HG02763 (cell line): ENCODE results near the gene PDZD7.

Source experiments
- ATAC-seq: cut with Tn5 transposase; IDR thresholded peaks from one replicate; pipeline ENCODE4 v1.9.1; 2021; ENCODE audit warnings: mild to moderate bottlenecking, moderate library complexity; ENCODE audit not compliant: unreplicated experiment

Gene PDZD7

DNA sequence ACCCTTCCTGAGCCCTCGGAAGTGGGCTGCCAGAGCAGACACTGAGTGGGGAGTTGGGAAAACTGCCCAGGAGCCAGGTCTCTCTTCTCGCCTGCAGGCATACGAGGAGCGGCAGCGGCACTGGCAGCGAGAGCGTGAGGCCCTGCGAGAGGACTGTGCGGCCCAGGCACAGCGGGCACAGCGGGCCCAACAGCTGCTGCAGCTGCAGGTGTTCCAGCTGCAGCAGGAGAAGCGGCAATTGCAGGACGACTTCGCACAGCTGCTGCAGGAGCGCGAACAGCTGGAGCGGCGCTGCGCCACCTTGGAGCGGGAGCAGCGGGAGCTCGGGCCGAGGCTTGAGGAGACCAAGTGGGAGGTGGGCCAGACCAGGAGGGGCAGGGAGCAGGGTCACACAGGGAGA is 25.6 kb downstream of the PDZD7 start:
- no peak for ATAC-seq

DNA sequence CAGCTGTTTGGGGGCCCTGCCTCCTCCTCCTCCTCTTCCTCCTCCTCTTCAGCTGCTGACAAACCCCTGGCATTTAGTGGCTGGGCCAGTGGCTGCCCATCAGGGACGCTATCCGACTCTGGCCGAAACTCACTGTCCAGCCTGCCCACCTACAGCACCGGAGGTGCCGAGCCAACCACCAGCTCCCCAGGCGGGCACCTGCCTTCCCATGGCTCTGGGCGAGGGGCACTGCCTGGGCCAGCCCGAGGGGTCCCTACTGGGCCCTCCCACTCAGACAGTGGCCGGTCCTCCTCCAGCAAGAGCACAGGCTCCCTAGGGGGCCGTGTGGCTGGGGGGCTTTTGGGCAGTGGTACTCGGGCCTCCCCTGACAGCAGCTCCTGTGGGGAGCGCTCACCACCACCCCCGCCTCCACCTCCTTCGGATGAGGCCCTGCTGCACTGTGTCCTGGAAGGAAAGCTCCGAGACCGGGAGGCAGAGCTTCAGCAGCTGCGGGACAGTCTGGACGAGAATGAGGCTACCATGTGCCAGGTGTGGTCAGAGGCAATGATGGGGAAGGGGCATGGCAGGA is 27.2 kb downstream of the PDZD7 start:
- no peak for ATAC-seq

DNA sequence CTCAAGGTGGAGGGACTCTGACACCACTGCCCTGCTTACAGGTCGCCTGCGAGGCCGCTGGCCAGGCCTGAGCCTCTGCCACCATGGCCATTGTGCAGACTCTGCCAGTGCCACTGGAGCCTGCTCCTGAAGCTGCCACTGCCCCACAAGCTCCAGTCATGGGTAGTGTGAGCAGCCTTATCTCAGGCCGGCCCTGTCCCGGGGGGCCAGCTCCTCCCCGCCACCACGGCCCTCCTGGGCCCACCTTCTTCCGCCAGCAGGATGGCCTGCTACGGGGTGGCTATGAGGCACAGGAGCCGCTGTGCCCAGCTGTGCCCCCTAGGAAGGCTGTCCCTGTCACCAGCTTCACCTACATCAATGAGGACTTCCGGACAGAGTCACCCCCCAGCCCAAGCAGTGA is 28.5 kb downstream of the PDZD7 start:
- ATAC-seq = no peak

DNA sequence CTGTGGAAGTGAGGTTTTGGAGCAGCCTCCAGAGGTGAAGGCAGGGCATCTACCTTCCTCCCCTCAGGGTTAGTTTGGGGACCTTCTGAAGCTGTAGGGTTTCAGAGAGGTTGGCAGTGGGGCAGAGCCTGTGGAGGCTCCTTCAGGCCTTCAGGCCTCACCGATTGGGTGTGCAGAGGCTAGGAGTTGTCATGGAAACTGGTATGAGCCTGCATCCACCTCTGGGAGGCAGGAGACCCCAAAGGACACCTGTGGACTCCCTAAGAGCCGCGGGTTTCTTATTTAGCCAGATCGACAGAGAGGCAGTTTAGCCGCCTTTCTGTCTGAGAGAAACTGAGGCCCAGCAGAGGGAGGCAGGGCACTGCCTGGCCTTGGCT is 29.3 kb downstream of the PDZD7 start:
- ATAC-seq = no peak

DNA sequence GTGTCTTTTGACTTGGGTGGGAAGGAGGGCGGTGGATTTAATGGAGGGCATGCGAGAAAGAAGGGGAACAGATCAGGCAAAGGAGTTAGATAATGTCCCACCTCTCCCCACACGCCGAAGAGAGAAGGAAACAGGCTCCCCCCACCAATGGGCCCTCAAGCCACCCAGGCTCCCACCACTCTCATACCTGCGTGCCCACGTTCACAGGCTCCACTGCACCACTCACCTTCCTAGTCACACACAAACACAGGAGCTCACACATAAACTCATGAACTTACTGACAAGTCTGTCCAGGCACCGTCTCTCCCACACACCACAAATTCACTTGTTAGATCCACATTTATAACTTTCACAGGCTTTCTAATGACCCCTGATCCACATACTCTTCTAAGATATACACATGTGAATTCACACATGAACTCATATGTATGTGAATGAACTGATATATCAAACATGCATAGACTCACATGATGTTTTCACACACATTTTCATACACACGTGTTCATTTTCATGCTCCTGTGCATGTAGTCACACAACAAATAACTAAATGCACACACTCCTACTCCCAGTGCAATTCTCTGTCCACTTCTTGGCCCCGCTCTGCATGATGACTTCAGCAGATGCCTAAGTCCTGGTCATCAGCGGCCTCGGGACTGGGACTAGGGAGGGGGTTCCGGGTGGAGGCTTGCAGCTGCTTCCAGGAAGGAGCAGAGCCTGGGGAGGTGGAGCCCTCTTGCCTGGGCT is 29.8 kb downstream of the PDZD7 start:
- ATAC-seq = no peak

DNA sequence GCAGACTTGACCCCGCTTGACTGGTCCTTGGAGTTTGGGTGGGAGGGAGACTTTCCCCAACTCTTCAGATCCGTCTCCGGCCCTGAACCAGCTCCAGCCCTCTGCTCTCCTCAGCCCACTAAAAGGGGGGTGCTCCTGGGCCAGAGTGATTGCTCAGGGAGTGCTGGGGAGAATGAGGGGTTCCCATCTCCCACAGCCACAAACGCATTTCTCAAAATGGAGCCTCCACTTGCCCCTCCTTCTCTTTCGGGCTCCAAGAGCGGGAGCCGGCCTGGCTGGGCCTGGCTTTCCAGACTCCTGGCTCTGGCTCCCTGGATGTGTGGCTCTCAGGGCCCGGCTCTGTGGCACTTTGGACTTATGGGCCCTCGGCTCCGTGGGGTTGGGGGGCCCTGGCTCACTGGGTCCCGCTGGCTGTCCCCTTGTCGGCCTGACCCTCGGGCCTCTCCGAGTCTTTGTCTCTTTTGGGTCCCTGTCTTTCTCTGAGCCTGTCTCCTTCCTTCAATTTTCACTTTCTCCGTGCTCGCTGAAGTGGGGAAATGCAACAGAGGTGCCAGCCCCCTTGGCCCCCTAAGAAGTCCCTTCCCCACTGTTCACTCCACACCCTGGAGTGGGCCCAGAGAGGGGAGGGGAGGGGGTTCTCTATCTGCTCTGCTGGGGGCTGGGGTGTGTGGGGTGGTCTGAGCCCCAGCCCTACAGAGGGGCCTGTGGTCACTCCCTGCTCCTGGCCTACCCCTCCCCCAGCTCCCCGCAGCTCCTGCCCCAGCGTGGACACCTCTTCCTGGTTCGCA is 30.6 kb downstream of the PDZD7 start:
- no peak for ATAC-seq

DNA sequence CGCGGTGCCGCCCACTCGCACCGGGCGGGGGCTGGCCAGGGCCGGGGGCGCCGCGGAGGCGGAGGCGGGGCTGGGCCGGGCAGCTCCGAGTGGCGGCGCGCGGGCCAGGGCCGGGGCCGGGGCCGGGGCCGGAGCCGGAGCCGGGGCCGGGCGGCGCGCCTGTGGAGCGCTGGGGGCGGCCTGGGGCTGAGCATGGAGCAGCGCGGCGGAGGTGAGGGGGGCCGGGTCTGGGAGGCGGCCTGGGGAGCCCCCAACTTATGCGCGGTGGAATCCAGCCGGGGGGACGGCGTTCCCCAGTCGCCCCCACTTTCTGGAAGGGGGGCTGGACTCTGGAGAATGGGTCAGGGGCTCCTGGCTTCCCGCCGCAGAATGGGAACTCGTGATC is 31.2 kb downstream of the PDZD7 start, which contains the start of gene LZTS2:
LZTS2 (plus strand) TSS at position 67 of the 385 bp plus-strand sequence. CDS start 2,731 bp downstream, outside the sequence.
- no peak for ATAC-seq

DNA sequence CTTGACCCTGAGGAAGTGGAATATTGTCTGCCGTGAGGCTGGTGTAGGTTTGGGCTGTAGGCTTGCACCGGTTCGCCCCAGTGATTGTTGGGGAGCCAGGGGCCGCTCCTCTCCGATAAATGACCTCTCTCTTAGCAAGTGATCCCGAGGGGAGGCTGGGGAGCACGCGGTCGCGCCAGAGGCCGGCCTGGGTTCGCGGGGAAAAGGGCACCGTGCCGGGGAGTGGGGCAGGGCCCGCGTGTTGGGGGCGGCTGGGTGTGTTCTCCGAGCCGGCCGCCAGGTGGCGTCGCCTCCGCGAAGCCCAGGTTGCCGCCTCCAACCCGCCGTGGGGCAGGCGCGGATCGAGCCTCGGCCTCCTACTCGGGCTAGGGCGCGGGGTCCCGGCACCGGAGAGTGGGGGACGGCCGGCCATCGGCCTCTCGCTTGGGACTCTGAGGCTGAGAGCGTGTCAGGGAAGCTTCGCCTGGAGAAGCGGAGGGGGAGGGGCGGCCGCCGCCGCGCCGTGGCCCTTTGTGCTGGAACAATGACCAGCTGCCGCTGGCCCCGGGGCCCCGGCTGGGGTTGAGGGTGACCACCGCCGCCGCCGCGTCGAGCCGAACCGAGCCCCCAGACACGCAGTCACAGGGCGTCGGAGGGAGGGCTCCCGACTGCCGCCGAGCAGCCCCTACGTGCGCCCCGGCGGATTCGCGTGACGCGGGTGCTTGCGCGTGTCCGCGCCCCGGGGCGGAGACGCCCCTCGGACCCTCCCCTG is 31.8 kb downstream of the PDZD7 start:
- peak; percentile 38 for ATAC-seq

DNA sequence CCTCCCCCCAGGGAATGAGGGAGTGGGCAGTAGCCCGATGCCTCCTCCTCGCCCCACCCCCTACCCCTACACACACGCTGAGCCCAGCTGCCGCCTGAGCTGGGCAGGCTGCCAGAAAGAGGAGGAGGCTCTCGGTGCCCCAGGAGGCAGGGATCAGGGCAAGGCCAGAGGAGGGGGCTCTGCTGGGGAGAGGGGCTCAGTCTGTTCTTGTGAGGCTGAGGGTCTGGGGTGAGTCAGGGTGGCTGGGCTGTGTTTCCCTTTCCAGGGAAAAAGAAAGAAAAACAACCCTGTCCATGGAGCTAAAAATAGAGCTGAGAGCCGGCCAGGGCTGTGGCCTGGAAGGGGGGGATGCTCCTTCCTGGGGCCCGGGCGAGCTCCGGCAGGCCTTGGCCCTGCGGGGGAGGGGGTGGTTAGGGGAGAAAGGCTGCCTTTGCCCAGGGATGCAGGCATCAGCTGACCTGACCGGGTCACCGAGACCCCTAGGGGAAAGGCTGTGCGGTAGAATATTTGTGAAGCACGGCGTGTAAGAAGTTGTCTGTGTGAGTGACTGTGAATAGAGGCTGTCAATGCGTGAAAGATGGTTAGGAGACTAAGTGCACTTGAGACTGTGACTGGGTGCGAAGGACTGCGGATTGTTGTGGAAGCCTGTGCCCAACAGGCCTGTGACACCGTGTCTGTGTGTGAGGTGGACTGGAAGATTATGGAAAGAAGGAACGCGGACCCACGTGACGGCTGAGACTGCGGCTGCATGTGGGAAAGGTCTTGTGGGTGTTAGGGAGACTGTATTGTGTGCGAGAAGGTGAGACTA is 32.5 kb downstream of the PDZD7 start:
- peak; percentile 31 for ATAC-seq

DNA sequence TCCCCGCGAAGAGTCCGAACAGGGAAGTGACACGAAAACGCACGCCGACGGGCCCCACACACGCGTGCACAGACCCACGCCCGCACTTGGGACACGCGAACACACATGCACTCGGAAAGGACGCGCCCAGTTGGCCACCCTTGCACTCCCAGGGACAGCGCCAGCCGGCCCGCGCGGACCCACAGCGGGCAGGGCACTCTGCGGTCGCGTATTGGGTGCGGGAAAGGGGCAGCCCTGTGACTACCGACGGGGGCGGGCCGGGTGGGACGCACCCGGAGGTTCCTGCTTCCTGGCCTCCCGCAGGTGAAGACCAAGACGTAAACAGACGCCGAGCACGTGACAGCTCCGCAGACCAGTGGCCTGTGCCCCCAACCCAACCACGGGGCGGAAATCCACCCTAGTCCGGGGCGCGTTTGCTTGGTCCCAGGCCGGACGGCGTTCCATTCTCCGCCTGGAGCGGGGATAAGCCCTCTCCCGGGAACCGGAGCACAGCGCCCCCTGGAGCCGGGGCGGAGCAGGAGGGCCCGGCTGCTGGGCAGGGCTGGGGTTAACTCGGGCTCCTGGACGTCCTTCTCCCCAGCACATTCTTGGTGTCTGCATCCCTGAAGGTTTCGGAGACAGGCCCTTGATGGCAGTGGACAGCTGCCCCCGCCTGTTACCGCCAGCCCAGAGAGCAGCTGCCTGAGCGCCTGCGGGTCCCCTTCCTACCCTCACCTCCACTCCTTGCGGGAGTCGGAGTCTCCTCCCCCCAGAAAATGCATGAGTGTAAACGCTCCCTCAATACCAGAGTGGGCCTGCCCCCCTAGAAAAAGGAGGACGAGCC is 33.4 kb downstream of the PDZD7 start:
- ATAC-seq = peak; percentile 33

DNA sequence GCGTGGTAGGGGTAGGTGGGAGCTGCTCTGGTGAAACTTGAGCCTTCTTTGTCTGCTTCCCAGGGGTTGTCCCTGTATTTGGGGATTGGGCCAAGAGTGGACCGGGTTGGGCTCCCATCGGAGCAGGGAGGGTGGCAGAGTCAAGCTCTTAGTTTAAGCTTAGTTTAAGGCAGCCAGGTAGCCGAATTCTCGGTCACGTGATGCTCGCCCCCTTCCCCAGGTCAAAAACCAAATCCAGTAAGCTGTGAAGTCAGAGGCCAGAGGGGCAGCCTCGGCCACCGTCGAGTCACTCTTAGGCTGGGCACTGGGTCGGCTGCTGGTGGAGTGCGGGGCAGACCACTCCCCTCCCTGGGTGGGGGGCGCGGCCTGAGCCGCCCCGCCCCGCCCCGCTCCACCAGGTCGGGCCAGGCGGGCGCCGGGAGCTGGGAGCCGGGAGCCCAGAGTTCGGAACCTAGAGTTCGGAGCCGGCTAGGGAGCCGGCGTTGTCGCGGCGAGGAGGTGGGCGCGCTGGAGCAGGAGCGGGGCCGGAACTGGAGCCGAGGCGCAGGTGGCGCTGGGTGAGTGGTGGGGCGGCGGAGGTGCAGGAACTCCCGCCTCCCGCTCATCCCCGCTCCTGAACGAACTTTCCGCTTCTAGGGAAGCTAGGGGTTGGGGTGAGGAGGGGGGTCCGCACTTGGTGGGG is 34.1 kb downstream of the PDZD7 start:
- peak; percentile 9 for ATAC-seq

DNA sequence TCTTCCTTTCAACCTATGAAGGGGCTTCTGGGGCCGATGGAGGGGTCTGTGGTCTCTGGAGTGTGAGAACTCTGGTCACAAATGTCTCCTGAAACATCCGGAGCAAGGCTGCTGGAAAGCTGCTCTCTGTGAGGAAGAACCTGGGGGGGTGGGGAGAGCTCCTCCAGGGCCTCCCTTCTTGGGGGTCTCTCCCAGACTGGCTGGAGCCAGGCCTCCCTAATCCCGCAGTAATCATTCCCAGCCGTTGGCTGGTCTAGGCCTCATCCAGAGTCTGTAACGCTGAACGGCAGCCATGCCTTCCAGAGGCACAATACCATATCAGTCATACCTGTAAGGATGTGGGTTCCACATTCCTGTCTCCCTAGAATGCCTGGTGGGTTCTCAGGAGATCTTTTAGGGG is 35.7 kb downstream of the PDZD7 start:
- no peak for ATAC-seq

DNA sequence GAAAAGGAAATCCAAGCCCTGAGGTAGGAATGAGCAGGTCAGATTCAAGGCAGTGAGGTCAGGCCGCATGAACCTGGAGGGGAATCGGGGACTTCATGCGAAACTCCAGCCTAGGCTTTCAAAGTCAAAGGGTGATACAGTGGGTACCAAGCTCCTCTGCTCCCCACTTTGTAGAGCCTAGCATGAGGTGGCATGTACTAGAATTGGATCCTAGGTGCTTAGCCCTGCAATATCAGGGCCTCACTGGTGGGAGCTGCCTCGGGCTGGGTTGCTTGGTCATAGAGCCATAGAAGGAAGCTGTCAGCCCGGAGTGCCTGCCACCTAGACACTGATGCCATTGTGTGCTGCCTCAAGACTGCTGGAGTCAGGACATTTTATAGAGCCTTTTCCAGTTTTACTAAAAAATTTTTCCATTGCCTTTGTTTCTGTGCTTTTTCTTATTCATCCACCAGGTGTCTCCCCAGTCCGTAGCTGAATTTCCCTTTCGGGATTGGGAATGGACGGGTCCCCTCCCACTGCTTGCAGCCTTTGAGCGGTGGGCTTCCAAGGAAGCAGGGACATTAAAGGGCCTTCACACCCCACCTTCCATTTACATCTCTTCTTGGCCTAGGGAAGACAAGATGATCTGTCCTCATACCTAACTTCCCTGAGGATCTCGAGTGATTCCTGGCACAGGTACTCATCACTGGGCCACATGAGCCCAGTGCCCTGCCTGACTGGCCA is 36.8 kb downstream of the PDZD7 start:
- no peak for ATAC-seq

DNA sequence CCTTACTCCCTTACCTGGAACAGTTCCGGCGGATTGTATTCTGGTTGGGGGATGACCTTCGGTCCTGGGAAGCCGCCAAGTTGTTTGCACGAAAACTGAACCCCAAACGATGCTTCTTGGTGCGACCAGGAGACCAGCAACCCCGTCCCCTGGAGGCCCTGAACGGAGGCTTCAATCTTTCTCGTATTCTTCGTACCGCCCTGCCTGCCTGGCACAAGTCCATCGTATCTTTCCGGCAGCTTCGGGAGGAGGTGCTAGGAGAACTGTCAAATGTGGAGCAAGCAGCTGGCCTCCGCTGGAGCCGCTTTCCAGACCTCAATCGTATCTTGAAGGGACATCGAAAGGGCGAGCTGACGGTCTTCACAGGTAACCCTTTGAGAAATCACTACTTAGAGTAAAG is 41.8 kb downstream of the PDZD7 start:
- ATAC-seq = no peak

DNA sequence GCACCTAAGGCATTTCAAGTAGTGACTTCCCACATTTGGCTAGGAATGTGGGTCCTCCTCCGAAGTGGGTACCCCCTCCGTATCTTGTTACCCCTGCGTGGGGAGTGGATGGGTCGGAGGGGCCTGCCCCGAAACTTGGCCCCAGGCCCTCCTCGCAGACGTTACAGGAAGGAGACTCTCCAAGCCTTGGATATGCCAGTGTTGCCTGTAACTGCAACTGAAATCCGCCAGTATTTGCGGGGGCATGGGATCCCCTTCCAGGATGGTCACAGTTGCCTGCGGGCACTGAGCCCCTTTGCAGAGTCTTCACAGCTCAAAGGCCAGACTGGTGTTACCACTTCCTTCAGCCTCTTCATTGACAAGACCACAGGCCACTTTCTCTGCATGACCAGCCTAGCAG is 42.8 kb downstream of the PDZD7 start:
- ATAC-seq = no peak

DNA sequence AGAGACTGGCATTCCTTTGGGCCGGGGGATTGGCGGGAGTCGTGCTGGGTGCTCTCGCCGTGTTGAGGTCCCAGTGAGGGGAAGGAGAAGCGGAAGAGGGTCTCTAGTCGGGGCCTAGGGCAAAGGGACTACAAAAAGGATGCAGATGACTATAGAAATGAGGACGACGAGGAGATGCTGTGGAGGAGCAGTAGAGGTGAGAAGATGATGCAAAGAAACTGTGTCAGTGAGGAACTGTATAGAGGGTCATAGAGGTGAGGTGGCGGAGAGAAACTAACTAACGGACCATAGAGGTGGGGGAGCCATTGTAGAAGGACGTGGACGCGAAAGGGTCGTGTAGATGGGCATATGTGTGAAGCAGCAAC is 43.3 kb downstream of the PDZD7 start:
- ATAC-seq = no peak

DNA sequence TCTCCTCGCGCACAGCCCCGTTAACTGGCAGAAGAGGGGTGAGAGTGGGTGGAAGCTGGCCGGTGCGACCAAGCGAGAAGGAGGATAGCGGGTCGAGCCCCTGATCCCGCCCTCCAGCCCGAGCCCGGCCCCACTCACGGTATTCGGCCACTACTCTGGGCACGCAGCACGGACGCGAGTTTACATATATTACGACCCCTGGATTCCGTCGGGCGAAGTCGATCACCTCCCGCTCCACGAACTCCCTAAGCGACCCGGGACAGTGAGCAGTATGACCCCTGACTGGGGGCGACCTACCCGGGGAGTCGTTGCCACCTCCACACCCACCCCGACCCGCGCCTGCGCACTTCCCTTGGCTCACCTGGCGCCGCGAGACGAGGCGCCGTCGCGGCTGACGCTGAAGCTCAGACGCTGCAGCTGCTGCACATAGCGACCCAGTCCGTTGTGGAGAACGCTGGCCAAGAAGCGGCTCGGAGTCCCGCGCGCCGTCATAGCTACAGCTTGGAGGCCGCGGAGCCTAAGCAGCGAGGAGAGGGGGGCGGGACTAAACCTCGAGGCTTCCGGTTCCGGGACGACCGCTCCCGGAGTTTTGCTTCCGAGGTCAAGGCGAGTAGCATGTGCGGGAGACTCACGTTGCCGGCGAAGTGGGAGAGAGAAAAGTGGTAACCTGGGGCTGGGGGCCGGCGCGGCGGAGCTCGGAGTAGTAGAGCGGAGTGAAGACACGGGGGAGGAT is 43.8 kb downstream of the PDZD7 start, which contains the start of the genes MRPL43 and TWNK:
MRPL43 (minus strand) TSS at position 546 of the 733 bp plus-strand sequence; CDS start at position 492, 54 bp downstream.
TWNK (plus strand) TSS at position 592 of the 733 bp plus-strand sequence. CDS start 668 bp downstream, outside the sequence.
- peak; percentile 75 for ATAC-seq

DNA sequence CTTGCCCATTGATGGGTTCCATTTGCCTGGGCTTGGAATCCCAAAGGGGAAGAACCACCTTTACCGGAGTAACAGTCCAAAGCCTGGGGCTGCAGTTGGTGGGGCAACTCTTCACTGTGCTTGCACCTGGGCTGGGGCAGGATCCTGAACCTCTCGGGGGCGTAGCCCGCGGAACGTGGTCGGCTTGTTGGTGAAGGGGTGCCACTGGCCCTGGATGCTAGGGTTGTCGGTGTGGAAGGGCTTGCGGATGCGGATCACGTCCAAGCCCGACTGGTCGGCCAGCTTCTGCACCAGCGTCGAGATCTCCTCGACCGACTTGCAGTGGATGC is 44.3 kb downstream of the PDZD7 start:
- ATAC-seq = no peak
